Measurements from ENCODE around the gene RTN4RL2. TPM values are rescaled to one million over a fixed set of nuclear protein-coding genes. Genes with fewer than 3 reads are reported as not detected.

RTN4RL2 gene
- total RNA-seq, 3 donors from 2014 or later (not counting 1 experiment from before 2014, with no cell fraction given): 0.38 to 0.61 (median 0.48) TPM

DNA sequence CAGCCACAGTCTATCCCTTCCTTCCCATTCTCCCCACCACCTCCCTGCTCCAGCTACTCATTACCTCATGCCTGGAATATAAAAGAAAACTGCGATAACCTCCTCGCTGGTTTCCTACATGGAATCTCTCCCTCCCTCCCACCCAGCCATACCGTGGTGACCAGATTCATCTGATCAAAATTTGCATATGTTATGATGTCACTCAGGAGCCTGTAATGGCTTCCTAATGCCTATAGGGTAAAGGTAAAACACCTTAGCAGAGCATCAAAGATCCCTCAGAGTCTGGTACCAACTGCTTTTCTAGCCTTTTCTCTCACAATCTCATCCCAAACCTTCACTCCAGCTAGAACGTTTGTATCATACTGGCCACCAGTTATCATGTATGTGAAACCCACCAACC, 19.6 kb downstream of the RTN4RL2 start:
- DNase-seq (no peak), ATAC-seq (no peak)
- no peak overlapping the region for H3K4me3 ChIP-seq (ENCODE audit: low read length)
- Mint-ChIP-seq H3K4me1 (peaks cover 10 to 35% of the 10 kb centered on the region in 2 donors), H3K9me3 (no peaks in the 10 kb centered on the region), H3K4me3 (peak overlapping the region; percentile 74), H3K36me3 (no peaks in the 10 kb centered on the region), H3K27me3 (ENCODE audit: low read depth in 2 of 2) (peaks cover 7 to 22% of the 10 kb centered on the region in 2 donors), H3K27ac (no peak overlapping the region)
- 88% methylated on average over 3 of the region's 4 CpGs for WGBS (ENCODE audit: insufficient coverage)
- TF ChIP-seq, protein P1, sequence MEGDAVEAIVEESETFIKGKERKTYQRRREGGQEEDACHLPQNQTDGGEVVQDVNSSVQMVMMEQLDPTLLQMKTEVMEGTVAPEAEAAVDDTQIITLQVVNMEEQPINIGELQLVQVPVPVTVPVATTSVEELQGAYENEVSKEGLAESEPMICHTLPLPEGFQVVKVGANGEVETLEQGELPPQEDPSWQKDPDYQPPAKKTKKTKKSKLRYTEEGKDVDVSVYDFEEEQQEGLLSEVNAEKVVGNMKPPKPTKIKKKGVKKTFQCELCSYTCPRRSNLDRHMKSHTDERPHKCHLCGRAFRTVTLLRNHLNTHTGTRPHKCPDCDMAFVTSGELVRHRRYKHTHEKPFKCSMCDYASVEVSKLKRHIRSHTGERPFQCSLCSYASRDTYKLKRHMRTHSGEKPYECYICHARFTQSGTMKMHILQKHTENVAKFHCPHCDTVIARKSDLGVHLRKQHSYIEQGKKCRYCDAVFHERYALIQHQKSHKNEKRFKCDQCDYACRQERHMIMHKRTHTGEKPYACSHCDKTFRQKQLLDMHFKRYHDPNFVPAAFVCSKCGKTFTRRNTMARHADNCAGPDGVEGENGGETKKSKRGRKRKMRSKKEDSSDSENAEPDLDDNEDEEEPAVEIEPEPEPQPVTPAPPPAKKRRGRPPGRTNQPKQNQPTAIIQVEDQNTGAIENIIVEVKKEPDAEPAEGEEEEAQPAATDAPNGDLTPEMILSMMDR (IDR thresholded peaks at IDR 0.05): no peak
- no peaks in the 10 kb centered on the region for H3K9me3 ChIP-seq (ENCODE audit: control insufficient read depth, insufficient read depth, low read length)
- peaks cover 2% of the 10 kb centered on the region for H3K36me3 ChIP-seq (ENCODE audit: control insufficient read depth, insufficient read depth, low read length)
- intact Hi-C loops (cut with micrococcal nuclease): loop anchor here (1.0 to 5.0 kb wide), 2 partner anchors 23 to 133 kb away; no protein-coding TSS in a partner anchor
- H3K4me1 ChIP-seq (ENCODE audit: control insufficient read depth, insufficient read depth, low read length): peaks cover 49% of the 10 kb centered on the region
- peaks cover 10% of the 10 kb centered on the region for H3K27me3 ChIP-seq (ENCODE audit: control insufficient read depth, insufficient read depth, low read length)
- H3K27ac ChIP-seq (ENCODE audit: low read length): no peak overlapping the region

DNA sequence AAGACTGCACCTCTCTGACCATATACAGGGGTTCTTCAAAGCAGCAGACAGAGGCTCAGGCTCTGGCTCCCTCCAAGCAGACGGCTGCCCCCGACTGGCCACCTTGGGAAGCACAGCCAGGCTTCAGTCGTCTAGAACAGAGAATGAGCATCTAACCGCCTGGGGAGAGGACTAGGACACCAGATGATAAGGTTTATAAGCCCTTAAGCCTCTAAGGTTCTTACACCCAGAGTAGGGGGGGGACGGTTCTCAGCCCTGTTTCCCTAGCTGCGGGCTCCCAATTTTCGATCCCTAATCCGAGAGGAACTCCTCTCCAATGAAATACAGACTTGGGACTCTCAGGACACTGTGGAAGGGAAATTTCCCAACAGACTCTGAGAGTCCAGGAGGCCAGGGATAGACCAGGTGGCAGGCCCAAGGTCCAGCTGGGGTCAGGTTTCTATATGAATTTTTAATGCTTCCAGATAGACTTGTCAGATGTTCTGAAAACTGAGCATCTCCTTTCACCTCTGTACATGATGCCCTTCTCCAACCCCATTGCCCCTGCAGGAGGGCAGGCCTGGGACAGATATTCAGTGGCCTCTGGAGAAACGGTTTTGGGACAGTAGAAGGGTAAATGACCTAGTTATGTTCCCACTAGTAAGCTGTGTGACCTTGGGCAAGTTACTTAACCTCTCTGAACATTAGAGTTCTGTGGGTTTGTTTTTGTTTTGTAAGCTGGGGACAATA, 20.2 kb downstream of the RTN4RL2 start:
- Mint-ChIP-seq H3K4me3 (peak overlapping the region; percentile 74), H3K9me3 (no peaks in the 10 kb centered on the region), H3K27ac (no peak overlapping the region), H3K4me1 (peaks cover 6 to 28% of the 10 kb centered on the region in 2 donors), H3K27me3 (ENCODE audit: low read depth in 2 of 2) (peaks cover 7 to 24% of the 10 kb centered on the region in 2 donors), H3K36me3 (no peaks in the 10 kb centered on the region)
- DNase-seq (peak; percentile 48 to 72), ATAC-seq (peak; percentile 48 to 64 (median 57))
- H3K27me3 ChIP-seq (ENCODE audit: control insufficient read depth, insufficient read depth, low read length): peaks cover 10% of the 10 kb centered on the region
- H3K36me3 ChIP-seq (ENCODE audit: control insufficient read depth, insufficient read depth, low read length): peaks cover 7% of the 10 kb centered on the region
- H3K4me1 ChIP-seq (ENCODE audit: control insufficient read depth, insufficient read depth, low read length): peaks cover 45% of the 10 kb centered on the region
- H3K4me3 ChIP-seq (ENCODE audit: low read length): no peak overlapping the region
- TF ChIP-seq, protein P1 (IDR thresholded peaks at IDR 0.05): peak; percentile 54
- H3K27ac ChIP-seq (ENCODE audit: low read length): no peak overlapping the region
- H3K9me3 ChIP-seq (ENCODE audit: control insufficient read depth, insufficient read depth, low read length): no peaks in the 10 kb centered on the region
- intact Hi-C loops (cut with micrococcal nuclease): loop anchor here (1.0 to 5.0 kb wide), 2 partner anchors 23 to 133 kb away; no protein-coding TSS in a partner anchor
- 35% methylated on average over 7 of the region's 9 CpGs for WGBS (ENCODE audit: insufficient coverage)

DNA sequence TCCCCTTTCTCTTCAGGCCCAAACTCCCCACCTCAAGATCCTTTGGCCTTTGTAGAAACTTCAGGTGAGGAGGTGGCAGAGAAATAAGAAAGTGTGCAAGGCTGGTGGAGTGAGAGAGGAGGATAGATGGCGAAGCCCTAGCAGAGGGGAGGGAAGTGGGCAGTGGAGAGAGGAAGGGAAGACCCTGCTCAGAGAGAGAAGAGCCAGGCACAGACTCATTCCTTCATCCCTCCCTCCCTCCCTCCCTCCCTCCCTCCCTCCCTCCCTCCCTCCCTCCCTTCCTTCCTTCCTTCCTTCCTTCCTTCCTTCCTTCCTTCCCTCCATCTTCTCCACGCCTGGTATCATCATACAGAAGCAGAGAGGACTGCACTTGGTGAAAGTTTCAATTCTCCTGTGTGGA, 21.0 kb downstream of the RTN4RL2 start:
- H3K4me1 Mint-ChIP-seq: peaks cover 6 to 21% of the 10 kb centered on the region in 2 donors
- peaks cover 39% of the 10 kb centered on the region for H3K4me1 ChIP-seq (ENCODE audit: control insufficient read depth, insufficient read depth, low read length)
- no CpG with 5 or more reads among the region's 2 CpGs for WGBS (ENCODE audit: insufficient coverage)
- no peak overlapping the region for H3K27ac ChIP-seq (ENCODE audit: low read length)
- H3K9me3 Mint-ChIP-seq: no peaks in the 10 kb centered on the region
- no peaks in the 10 kb centered on the region for H3K9me3 ChIP-seq (ENCODE audit: control insufficient read depth, insufficient read depth, low read length)
- H3K4me3 Mint-ChIP-seq: no peak overlapping the region
- H3K27me3 Mint-ChIP-seq (ENCODE audit: low read depth in 2 of 2): peaks cover 7 to 26% of the 10 kb centered on the region in 2 donors
- no peak overlapping the region for H3K27ac Mint-ChIP-seq
- no peak for ATAC-seq
- no peak for DNase-seq
- no peaks in the 10 kb centered on the region for H3K36me3 Mint-ChIP-seq
- intact Hi-C loops (cut with micrococcal nuclease): loop anchor here (5.0 kb wide), 1 partner anchor 134 kb away; no protein-coding TSS in a partner anchor
- H3K4me3 ChIP-seq (ENCODE audit: low read length): no peak overlapping the region
- TF ChIP-seq, protein P1 (IDR thresholded peaks at IDR 0.05): no peak
- peaks cover 7% of the 10 kb centered on the region for H3K36me3 ChIP-seq (ENCODE audit: control insufficient read depth, insufficient read depth, low read length)
- H3K27me3 ChIP-seq (ENCODE audit: control insufficient read depth, insufficient read depth, low read length): peaks cover 10% of the 10 kb centered on the region

All from natural killer cell (primary cell).